ENCODE measurements around the gene ZNF649. TPM values are rescaled to one million over a fixed set of nuclear protein-coding genes. Genes with fewer than 3 reads are reported as not detected.
A peak's percentile ranks its signal among the peaks of the same experiment; 100 is the strongest.

ZNF649 gene
- total and polyA plus RNA-seq, 2 of the 13 experiments (the other 11 are each of a cell fraction or from before 2014, with no cell fraction given) = 3.0 to 13.4 TPM

DNA sequence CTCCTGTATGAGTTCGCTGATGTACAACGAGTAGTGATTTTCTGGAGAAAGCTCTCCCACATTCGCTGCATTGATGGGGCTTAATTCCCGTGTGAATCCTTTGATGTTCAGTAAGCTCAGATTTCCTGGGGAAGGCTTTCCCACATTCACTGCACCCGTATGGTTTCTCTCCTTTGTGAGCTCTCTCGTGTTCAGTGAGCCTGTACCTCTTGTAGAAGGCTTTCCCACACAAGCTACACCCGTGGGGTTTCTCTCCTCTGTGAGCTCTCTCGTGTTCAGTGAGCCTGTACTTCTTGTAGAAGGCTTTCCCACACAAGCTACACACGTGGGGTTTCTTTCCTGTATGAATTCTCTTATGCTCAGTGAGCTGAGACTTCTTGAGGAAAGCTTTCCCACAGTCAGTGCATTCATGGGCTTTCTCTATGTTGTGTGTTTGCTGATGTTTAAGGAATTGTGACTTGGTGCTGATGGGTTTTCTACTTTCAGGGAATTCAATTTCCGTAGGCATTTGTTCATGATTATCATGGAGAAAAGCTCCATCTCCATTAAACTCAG is 13.5 kb downstream of the ZNF649 start:
- TF ChIP-seq ZNF75D (CRISPR knock-in tag; IDR thresholded peaks at IDR 0.05; ENCODE audit: borderline replicate concordance) (peak; percentile 98), HES4 (CRISPR knock-in tag; IDR thresholded peaks at IDR 0.05; ENCODE audit: borderline replicate concordance) (no peak)
- Histone ChIP-seq H3K4me3 (replicated peaks in 1 of 3; ENCODE audit: insufficient read depth in 1 of 3, low read depth in 2 of 3, low read length in 3 of 3) (no peak overlapping the region), H3K4me1 (ENCODE audit: insufficient read depth, low read length) (no peaks in the 10 kb centered on the region), H3K36me3 (replicated peaks in 1 of 2; ENCODE audit: control insufficient read depth in 1 of 2, insufficient read depth in 2 of 2, low read length in 2 of 2) (peaks cover 25 to 53% of the 10 kb centered on the region in 2 experiments), H3K9ac (ENCODE audit: insufficient read depth, low read depth, low read length) (no peak overlapping the region), H3K4me2 (ENCODE audit: low read depth, low read length) (no peak overlapping the region), H3K79me2 (ENCODE audit: insufficient read depth, low read length) (no peaks in the 10 kb centered on the region), H4K20me1 (ENCODE audit: insufficient read depth, low read length) (no peaks in the 10 kb centered on the region), H2AFZ (ENCODE audit: low read length) (no peak overlapping the region), H3K9me3 (ENCODE audit: low read length) (peaks cover 57% of the 10 kb centered on the region), H3K27me3 (ENCODE audit: control insufficient read depth in 1 of 2, insufficient read depth in 2 of 2, low read length in 2 of 2) (no peaks in the 10 kb centered on the region), H3K27ac (ENCODE audit: extremely low read length, insufficient read depth, low read length) (no peak overlapping the region)
- WGBS (ENCODE audit: low lambda C conversion rate) = 98% methylated on average over 10 of the region's 10 CpGs
- FAIRE-seq (no peak), ATAC-seq (no peak), DNase-seq (ENCODE audit: low spot score) (no peak)
- POLR2A ChIA-PET = no interaction called here
- BruUV-seq (replicated peaks) = TSS peak; percentile 29
- CTCF ChIA-PET (ENCODE audit: low intra/inter-chr PET ratio, low total read pairs) = no interaction called here
- in situ Hi-C loops (cut with HindIII; ENCODE audit: extremely low pct_ligation_motif_present, low pct_unique_long_range_greater_than_20kb) = no loop called here
- intact Hi-C loops (cut with micrococcal nuclease; ENCODE audit: unreplicated experiment) = no loop called here

DNA sequence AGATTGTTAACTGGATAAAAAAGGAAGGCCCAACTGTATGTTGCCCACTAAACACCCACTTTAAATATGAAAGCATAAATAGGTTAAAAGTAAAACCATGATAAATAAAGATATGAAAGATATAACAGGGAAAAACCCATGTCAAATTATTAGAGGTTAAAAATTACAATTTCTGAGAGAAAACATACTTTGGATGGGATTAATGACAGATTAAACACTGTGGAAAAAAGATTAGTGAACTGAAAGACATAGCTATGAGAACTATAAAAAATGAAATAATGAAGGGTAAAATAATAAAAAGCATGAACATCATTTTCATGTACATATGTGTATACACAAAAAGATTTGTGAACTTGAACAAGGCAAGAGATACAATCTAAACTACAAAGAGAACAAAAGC is 14.9 kb downstream of the ZNF649 start:
- no peak for DNase-seq (ENCODE audit: low spot score)
- Histone ChIP-seq H2AFZ (ENCODE audit: low read length) (no peak overlapping the region), H3K27ac (ENCODE audit: extremely low read length, insufficient read depth, low read length) (no peak overlapping the region), H3K27me3 (ENCODE audit: control insufficient read depth in 1 of 2, insufficient read depth in 2 of 2, low read length in 2 of 2) (no peaks in the 10 kb centered on the region), H3K4me1 (ENCODE audit: insufficient read depth, low read length) (no peaks in the 10 kb centered on the region), H3K4me2 (ENCODE audit: low read depth, low read length) (no peak overlapping the region), H3K36me3 (replicated peaks in 1 of 2; ENCODE audit: control insufficient read depth in 1 of 2, insufficient read depth in 2 of 2, low read length in 2 of 2) (peaks cover 20 to 43% of the 10 kb centered on the region in 2 experiments), H3K9me3 (ENCODE audit: low read length) (peaks cover 62% of the 10 kb centered on the region), H3K4me3 (replicated peaks in 1 of 3; ENCODE audit: insufficient read depth in 1 of 3, low read depth in 2 of 3, low read length in 3 of 3) (no peak overlapping the region), H3K9ac (ENCODE audit: insufficient read depth, low read depth, low read length) (no peak overlapping the region), H4K20me1 (ENCODE audit: insufficient read depth, low read length) (no peaks in the 10 kb centered on the region), H3K79me2 (ENCODE audit: insufficient read depth, low read length) (no peaks in the 10 kb centered on the region)
- no TSS peak for BruUV-seq (replicated peaks)
- ChIA-PET POLR2A (no interaction called here), CTCF (ENCODE audit: low intra/inter-chr PET ratio, low total read pairs) (no interaction called here)
- intact Hi-C loops (cut with micrococcal nuclease; ENCODE audit: unreplicated experiment) = no loop called here
- no peak for ATAC-seq
- TF ChIP-seq SMARCE1 (IDR thresholded peaks at IDR 0.05; ENCODE audit: borderline replicate concordance) = no peak
- no peak for TF ChIP-seq CHD2 (IDR thresholded peaks at IDR 0.05; ENCODE audit: low read depth, low read length)
- no peak for TF ChIP-seq ZNF260 (CRISPR knock-in tag; IDR thresholded peaks at IDR 0.05; ENCODE audit: borderline replicate concordance, low read depth)
- TF ChIP-seq HOXA7 (CRISPR knock-in tag; IDR thresholded peaks at IDR 0.05) = no peak
- no peak for TF ChIP-seq ZNF781 (CRISPR knock-in tag; IDR thresholded peaks at IDR 0.05; ENCODE audit: borderline replicate concordance, not compliant biosample characterization)
- no peak for TF ChIP-seq ZNF7 (CRISPR knock-in tag; IDR thresholded peaks at IDR 0.05)
- TF ChIP-seq, protein P1, sequence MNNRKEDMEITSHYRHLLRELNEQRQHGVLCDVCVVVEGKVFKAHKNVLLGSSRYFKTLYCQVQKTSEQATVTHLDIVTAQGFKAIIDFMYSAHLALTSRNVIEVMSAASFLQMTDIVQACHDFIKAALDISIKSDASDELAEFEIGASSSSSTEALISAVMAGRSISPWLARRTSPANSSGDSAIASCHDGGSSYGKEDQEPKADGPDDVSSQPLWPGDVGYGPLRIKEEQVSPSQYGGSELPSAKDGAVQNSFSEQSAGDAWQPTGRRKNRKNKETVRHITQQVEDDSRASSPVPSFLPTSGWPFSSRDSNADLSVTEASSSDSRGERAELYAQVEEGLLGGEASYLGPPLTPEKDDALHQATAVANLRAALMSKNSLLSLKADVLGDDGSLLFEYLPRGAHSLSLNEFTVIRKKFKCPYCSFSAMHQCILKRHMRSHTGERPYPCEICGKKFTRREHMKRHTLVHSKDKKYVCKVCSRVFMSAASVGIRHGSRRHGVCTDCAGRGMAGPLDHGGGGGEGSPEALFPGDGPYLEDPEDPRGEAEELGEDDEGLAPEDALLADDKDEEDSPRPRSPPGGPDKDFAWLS (CRISPR knock-in tag; IDR thresholded peaks at IDR 0.05; ENCODE audit: borderline replicate concordance) = no peak
- no peak for TF ChIP-seq ZNF235 (CRISPR knock-in tag; IDR thresholded peaks at IDR 0.05; ENCODE audit: borderline replicate concordance)
- no peak for TF ChIP-seq ZNF660 (CRISPR knock-in tag; IDR thresholded peaks at IDR 0.05; ENCODE audit: borderline replicate concordance, low read depth)
- no peak for TF ChIP-seq RARA (CRISPR knock-in tag; IDR thresholded peaks at IDR 0.05)
- TF ChIP-seq, protein P2, sequence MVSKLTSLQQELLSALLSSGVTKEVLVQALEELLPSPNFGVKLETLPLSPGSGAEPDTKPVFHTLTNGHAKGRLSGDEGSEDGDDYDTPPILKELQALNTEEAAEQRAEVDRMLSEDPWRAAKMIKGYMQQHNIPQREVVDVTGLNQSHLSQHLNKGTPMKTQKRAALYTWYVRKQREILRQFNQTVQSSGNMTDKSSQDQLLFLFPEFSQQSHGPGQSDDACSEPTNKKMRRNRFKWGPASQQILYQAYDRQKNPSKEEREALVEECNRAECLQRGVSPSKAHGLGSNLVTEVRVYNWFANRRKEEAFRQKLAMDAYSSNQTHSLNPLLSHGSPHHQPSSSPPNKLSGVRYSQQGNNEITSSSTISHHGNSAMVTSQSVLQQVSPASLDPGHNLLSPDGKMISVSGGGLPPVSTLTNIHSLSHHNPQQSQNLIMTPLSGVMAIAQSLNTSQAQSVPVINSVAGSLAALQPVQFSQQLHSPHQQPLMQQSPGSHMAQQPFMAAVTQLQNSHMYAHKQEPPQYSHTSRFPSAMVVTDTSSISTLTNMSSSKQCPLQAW (CRISPR knock-in tag; IDR thresholded peaks at IDR 0.05) = no peak
- no peak for TF ChIP-seq AGO1 (IDR thresholded peaks at IDR 0.05; ENCODE audit: low read depth, low read length, poor library complexity, severe bottlenecking)
- no peak for TF ChIP-seq ZNF780A (CRISPR knock-in tag; IDR thresholded peaks at IDR 0.05)
- TF ChIP-seq KAT7 (CRISPR knock-in tag; IDR thresholded peaks at IDR 0.05; ENCODE audit: borderline replicate concordance) = no peak
- in situ Hi-C loops (cut with HindIII; ENCODE audit: extremely low pct_ligation_motif_present, low pct_unique_long_range_greater_than_20kb) = no loop called here
- FAIRE-seq = no peak
